Uterus (tissue), 4 donors: ENCODE results near the gene SPANXN2. TPM values are rescaled to one million over a fixed set of nuclear protein-coding genes. Genes with fewer than 3 reads are reported as not detected.

Experiments used
- DNase-seq, 2 donors: peaks; one replicate each; pipeline ENCODE4 v3.0.0-alpha.2; 2019 to 2020
- H3K27ac ChIP-seq, 2 donors: fragments of 200-600 bp; sonication (generic); 1 replicate in 1 of 2; 2 replicates in 1 of 2; pipeline ENCODE4 v1.5.1; 2016 to 2018
- H3K27me3 ChIP-seq, 2 donors: fragments of 200-600 bp; sonication (generic); one replicate each; pipeline ENCODE4 v1.5.1; 2018 to 2019; ENCODE audit warnings: control low read depth in 1 of 2
- H3K36me3 ChIP-seq, 2 donors: fragments of 200-600 bp; sonication (generic); one replicate each; pipeline ENCODE4 v1.5.1; 2019; ENCODE audit warnings: control low read depth in 1 of 2
- H3K4me1 ChIP-seq, 2 donors: fragments of 200-600 bp; sonication (generic); one replicate each; pipeline ENCODE4 v1.5.1; 2018 to 2019; ENCODE audit warnings: control low read depth in 1 of 2
- H3K4me3 ChIP-seq, 2 donors: fragments of 200-600 bp; sonication (generic); 1 replicate in 1 of 2; 2 replicates in 1 of 2; pipeline ENCODE4 v1.5.1; 2018 to 2019; ENCODE audit warnings: mild to moderate bottlenecking in 1 of 2
- H3K9me3 ChIP-seq, 2 donors: fragments of 200-600 bp; sonication (generic); one replicate each; pipeline ENCODE4 v1.5.1; 2019; ENCODE audit warnings: control low read depth in 1 of 2
- POLR2A ChIP-seq, 2 donors: fragments of 450-650 bp; IDR thresholded peaks; one replicate each; pipeline ENCODE4 v1.6.1; 2016; ENCODE audit warnings: antibody characterized with exemption in 2 of 2, mild to moderate bottlenecking in 1 of 2, moderate library complexity in 1 of 2
- intact Hi-C: fragments of 100-400 bp; cut with DNase I; formaldehyde crosslinking; loops from one replicate; pipeline ENCODE4 v1.15.1; 2023; ENCODE audit warnings: low total_unique reads
- total RNA-seq, 4 donors: library from RNA; depleted of rRNA in 3 of 4; stranded (reverse); fragments of >200 nt in 3 of 4; gene quantifications; one replicate each; pipeline versions ENCODE4 v1.1.0 to v1.2.4, GENCODE V29; 2014 to 2023
- TF ChIP-seq, protein P1 (sequence below), 4 experiments: fragments of 200-600 bp in 2 of 4; fragments of 450-650 bp in 2 of 4; sonication (generic) in 2 of 4; IDR thresholded peaks; one replicate each; pipeline ENCODE4 v1.5.1; 2016 to 2019; ENCODE audit warnings: antibody characterized with exemption in 4 of 4, mild to moderate bottlenecking in 2 of 4, moderate library complexity in 1 of 4
- donor health status: DM: yes; HTN: yes; CAD: no.

The SPANXN2 gene
- total RNA-seq, 4 donors from 2014 or later = not detected

DNA sequence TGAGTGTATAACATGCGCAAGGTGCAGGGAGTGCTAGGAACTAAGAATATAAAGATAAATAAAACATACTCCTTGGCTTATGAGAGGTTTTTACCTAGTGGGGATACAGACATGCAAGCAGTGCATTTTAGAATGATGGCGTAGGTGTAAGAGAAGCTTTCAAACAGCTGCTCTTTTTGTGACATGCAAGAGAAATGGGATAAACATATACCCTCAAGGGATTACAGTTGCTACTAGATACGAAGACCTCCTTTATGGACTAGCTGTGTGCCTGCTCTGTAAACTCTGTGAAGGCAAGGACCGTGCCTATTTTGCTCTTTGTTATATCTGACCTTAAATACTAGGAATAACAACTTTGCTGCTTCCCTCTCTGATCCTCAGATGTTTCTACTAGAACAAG is 45.6 kb downstream of the SPANXN2 start:
- no peak overlapping the region for H3K27ac ChIP-seq
- H3K36me3 ChIP-seq = no peaks in the 10 kb centered on the region
- no peak for DNase-seq
- no peak overlapping the region for H3K4me3 ChIP-seq
- intact Hi-C loops = no loop called here
- no peaks in the 10 kb centered on the region for H3K4me1 ChIP-seq
- no peaks in the 10 kb centered on the region for H3K9me3 ChIP-seq
- peaks cover 0 to 9% of the 10 kb centered on the region in 2 donors for H3K27me3 ChIP-seq
- TF ChIP-seq, protein P1, sequence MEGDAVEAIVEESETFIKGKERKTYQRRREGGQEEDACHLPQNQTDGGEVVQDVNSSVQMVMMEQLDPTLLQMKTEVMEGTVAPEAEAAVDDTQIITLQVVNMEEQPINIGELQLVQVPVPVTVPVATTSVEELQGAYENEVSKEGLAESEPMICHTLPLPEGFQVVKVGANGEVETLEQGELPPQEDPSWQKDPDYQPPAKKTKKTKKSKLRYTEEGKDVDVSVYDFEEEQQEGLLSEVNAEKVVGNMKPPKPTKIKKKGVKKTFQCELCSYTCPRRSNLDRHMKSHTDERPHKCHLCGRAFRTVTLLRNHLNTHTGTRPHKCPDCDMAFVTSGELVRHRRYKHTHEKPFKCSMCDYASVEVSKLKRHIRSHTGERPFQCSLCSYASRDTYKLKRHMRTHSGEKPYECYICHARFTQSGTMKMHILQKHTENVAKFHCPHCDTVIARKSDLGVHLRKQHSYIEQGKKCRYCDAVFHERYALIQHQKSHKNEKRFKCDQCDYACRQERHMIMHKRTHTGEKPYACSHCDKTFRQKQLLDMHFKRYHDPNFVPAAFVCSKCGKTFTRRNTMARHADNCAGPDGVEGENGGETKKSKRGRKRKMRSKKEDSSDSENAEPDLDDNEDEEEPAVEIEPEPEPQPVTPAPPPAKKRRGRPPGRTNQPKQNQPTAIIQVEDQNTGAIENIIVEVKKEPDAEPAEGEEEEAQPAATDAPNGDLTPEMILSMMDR (IDR thresholded peaks at IDR 0.05) = no peak
- no peak for TF ChIP-seq POLR2A (IDR thresholded peaks at IDR 0.05)

DNA sequence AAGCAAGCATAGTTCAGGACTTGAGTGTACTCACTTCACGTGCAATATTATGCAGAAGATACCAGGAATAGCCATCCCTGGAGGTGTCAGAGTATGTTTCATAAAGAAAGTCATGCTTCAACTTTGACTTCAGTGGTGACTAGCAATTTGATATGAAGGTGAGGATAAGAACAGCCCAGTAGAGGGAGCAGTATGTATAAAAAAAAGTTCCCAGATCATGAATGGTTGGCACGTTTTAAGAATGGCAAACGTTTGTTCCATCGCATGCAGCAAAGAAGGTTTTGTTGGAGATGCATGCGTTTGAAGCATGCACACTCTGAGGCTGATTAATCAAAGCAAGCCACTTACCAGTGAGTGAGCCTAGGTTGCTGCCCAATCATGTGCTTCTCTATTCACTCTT is 51.2 kb downstream of the SPANXN2 start:
- no peaks in the 10 kb centered on the region for H3K4me1 ChIP-seq
- H3K36me3 ChIP-seq = no peaks in the 10 kb centered on the region
- no peaks in the 10 kb centered on the region for H3K9me3 ChIP-seq
- intact Hi-C loops = no loop called here
- no peak overlapping the region for H3K27ac ChIP-seq
- no peak for DNase-seq
- H3K4me3 ChIP-seq = no peak overlapping the region
- no peak for TF ChIP-seq POLR2A (IDR thresholded peaks at IDR 0.05)
- TF ChIP-seq, protein P1 (IDR thresholded peaks at IDR 0.05) = no peak
- H3K27me3 ChIP-seq = peaks cover 0 to 9% of the 10 kb centered on the region in 2 donors

DNA sequence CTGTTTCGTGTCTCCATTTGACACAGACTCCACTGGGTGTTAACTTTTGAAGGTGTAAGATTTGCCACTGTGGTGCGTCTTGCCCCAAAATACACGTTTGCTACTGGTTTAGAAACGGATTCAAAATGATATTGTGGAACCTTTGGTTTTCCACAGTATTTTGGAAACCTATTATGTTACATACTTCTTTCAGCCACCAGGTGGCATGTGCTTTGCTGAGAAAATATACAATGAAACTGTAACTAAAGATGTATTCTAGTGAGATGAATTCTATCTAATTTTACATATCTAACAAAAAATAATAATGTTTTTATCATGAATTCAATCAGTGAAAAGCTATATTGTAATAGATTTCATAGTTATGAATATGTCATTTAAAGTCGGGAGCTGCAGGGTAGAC is 56.2 kb downstream of the SPANXN2 start:
- TF ChIP-seq, protein P1 (IDR thresholded peaks at IDR 0.05) = peak in 3 of 4 experiments; percentile 5 to 25 (median 19)
- TF ChIP-seq POLR2A (IDR thresholded peaks at IDR 0.05) = no peak
- intact Hi-C loops = no loop called here

DNA sequence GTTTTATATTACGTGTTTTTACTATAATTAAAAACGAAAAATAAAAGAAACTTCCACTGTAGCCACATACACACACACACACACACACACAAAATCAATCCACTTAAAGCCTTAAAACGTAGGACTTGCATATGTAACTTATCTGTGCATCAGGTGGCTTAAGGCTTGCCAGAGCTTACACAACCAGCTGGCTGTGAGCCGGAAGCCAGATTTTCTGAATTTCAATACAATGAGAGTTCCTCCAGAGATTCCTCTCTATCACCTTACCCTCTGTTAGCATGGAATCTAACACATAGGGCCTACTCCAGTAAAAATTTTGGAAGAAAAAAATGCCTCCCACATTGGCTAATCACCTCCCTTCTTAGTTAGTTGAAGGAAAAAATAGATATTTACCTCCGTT is 56.8 kb downstream of the SPANXN2 start:
- no peaks in the 10 kb centered on the region for H3K9me3 ChIP-seq
- no peak for TF ChIP-seq POLR2A (IDR thresholded peaks at IDR 0.05)
- TF ChIP-seq, protein P1 (IDR thresholded peaks at IDR 0.05) = no peak
- H3K36me3 ChIP-seq = no peaks in the 10 kb centered on the region
- H3K27me3 ChIP-seq = no peaks in the 10 kb centered on the region
- intact Hi-C loops = no loop called here
- DNase-seq = no peak
- no peak overlapping the region for H3K4me3 ChIP-seq
- H3K27ac ChIP-seq = no peak overlapping the region
- H3K4me1 ChIP-seq = no peaks in the 10 kb centered on the region

More for the DNA sequence above, 56.2 kb downstream of the SPANXN2 start:
- Histone ChIP-seq H3K36me3 (no peaks in the 10 kb centered on the region), H3K4me1 (no peaks in the 10 kb centered on the region), H3K27ac (no peak overlapping the region), H3K9me3 (no peaks in the 10 kb centered on the region), H3K4me3 (no peak overlapping the region), H3K27me3 (no peaks in the 10 kb centered on the region)
- DNase-seq = no peak

Other genes with a start within 250 kb of the SPANXN2 start
- not detected for gene SPANXN3, start 203.3 kb downstream of the SPANXN2 start, total RNA-seq
- gene SLITRK4, start 84.7 kb downstream of the SPANXN2 start, total RNA-seq = 1 to 10 TPM in 1 of 4 donors, under 1 TPM in 1, not detected in 2; 0.27 to 2.3 TPM
- gene UBE2NL, start 163.3 kb upstream of the SPANXN2 start, total RNA-seq = not detected